SKM-1 treated with dmso at 0.1 percent for 144 hours (cell line): ENCODE data around the gene DDX42.
"Not testable (repeated sequence)": the region's sequence is repeated elsewhere in the genome, so short reads cannot be mapped to it uniquely, and the experiment has no call there.

Experiments
- DNase-seq: peaks from one replicate; lab custom pipeline; 2025; ENCODE audit not compliant: unreplicated experiment; lab: John Stamatoyannopoulos, UW

DDX42 gene

GRCh38 chr17:63774969-63775265, 947 bp downstream of the DDX42 start:
- no peak for DNase-seq

GRCh38 chr17:63775420-63775819, 1.4 kb downstream of the DDX42 start:
- no peak for DNase-seq

DNA sequence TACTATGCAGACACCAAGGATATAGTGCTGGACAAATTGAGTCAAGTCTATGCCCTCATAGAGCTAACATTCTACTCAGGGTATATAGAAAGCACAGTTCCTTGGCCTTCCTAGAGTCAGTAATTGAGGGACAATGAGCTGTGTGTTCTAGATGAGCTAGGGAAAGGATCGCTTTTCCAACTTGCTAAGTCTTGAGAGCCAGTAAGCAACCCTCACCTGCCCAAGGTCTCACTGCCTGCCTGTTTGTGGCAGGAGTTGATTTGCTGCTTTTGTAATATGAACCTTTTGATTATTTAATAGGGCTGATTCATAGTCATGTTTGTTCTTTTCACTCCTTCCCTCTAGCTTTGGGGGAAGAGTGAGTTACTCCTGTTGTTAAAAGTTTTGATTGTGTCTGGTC, 6.5 kb downstream of the DDX42 start:
- no peak for DNase-seq

GRCh38 chr17:63780928-63781327, 7.0 kb downstream of the DDX42 start:
- no peak for DNase-seq

GRCh38 chr17:63783522-63783921, 9.6 kb downstream of the DDX42 start:
- no peak for DNase-seq

DNA sequence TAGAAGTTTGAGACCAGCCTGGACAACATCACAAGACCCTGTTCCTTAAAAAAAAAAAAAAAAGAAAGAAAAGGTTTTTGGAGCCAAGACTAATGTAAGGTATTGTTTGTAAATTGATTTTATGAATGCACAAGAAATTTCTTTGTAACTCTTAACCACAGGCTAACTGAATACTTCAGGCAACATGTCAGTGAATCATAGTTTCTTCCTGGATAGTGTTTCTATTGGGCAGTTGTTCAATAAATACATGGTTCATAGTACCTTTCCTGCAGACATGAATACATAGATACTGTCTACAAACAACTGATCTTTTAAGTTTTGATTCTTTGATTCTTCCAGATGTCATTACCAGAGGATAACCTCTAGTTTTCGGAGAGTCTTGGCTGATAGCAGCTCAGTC, 11.6 kb downstream of the DDX42 start:
- DNase-seq: no peak

GRCh38 chr17:63786117-63786516, 12.1 kb downstream of the DDX42 start:
- DNase-seq: no peak

DNA sequence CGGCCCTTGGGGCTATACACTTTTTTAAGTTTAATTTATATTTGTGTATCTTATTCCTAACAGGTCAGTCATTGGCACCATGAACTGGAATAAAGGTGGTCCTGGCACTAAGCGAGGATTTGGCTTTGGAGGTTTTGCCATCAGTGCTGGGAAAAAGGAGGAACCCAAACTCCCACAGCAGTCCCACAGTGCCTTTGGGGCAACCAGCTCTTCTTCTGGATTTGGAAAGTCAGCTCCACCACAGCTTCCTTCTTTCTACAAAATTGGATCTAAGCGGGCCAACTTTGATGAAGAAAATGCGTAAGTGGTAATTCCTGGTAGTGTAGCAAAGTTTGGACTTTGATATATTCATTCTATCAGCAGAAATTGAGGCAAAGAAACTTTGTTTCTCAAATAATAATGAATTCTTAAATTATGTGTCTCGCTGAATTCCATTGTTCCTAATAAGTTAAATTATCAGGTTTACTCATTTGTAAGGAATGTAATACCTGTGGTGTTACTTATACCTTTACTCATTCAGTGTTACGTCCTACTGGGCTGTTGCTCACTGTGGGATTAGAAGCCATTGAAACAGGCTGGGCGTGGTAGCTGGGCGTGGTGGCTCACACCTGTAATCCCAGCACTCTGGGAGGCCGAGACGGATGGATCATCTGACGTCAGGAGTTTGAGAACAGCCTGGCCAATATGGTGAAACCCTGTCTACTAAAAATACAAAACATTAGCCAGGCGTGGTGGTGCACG, 13.2 kb downstream of the DDX42 start:
- no peak for DNase-seq

DNA sequence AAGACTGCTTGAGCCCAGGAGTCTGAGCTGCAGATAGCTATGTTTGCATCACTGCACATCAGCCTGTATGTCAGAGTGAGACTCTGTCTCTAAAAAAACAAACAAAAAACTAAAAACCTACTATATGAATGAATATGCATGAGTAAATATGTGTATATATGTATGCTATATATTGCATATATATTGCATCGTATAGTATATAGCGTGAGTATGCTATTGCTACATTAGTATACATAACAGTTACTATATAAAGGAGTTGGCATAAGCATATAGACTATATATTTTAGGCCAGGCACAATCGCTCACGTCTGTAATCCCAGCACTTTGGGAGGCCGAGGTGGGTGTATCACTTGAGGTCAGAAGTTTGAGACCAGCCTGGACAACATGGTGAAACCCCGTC, 16.1 kb downstream of the DDX42 start:
- DNase-seq: no peak

DNA sequence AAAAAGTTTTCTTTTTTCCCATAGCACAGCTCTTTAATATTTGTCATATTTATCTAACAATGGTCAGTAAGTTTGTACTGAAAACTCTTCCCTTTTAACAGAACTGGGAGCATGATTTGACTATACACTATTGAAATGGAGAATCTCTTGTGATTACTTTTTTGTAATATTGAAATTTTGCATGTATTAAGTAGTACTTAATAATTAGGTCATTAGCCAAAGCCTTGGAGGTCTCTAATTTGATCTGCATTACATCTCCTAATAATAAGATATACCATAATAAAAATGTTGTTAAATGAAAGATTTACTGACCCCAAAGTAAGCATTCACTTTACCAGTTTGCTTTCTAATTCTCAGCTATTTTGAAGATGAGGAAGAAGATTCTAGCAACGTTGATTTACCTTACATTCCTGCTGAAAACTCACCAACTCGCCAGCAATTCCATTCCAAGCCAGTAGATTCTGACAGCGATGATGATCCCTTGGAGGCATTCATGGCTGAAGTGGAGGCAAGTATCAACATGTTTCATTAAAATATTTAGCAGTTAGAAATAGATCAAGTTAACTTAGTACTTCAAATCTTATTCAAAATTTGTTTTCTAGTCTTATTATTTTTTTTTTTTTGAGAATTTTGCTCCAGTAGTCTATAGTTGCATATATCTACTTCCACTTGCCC, 18.2 kb downstream of the DDX42 start:
- DNase-seq: no peak

- not testable (repeated sequence) for DNase-seq
Measured at GRCh38 chr17:63796375-63796774, 22.4 kb downstream of the DDX42 start.

DNA sequence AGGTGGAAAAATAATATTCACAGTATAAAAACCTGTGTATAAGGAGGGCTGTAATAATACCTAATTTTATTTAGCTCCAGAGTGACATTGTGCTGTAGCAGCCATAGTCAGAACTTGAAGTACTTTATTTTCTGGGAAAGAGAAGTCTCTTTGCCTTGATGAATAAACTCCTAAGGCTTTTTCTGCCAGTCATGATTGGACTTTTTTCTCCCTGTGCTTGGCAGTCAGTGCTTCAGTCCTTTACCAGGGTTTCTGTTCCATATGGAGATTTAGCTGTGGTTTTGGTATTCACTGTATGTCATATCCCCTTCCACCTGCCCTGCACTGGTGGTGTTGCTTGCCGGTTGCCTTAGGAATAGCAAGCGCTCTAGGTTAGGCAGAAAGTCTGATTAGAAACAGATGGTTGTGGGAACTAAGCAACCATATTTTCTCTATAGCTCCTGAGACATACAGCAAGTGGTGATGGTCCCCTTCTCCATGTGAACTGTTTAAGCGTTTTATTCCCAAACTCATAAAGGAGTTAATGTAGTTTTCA, 24.7 kb downstream of the DDX42 start:
- no peak for DNase-seq

- DNase-seq: no peak
Measured at GRCh38 chr17:63800783-63801182, 26.8 kb downstream of the DDX42 start.

- DNase-seq: no peak
Measured at GRCh38 chr17:63804328-63804727, 30.4 kb downstream of the DDX42 start.

- no peak for DNase-seq
Measured at GRCh38 chr17:63805591-63805990, 31.6 kb downstream of the DDX42 start.

- no peak for DNase-seq
Measured at GRCh38 chr17:63809970-63810369, 36.0 kb downstream of the DDX42 start.

DNA sequence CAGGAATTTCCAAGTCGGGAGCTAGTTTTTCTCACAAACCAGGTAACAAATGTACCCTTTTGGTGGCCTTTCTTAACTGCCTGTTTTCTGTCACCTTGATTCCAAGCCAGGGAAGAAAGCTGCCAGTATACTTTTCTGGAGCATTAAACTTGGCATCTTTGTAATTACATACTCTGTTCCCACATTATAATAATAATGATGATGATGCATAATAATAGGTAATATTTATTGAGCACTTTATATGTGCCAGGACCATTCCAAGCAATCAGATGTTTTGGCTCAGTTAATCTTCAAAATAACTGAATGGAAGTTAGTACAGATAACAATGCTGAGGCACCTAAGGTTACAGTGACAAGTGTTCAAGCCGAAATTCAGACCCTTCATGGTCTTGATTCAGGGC, 42.2 kb downstream of the DDX42 start:
- DNase-seq: no peak

DNA sequence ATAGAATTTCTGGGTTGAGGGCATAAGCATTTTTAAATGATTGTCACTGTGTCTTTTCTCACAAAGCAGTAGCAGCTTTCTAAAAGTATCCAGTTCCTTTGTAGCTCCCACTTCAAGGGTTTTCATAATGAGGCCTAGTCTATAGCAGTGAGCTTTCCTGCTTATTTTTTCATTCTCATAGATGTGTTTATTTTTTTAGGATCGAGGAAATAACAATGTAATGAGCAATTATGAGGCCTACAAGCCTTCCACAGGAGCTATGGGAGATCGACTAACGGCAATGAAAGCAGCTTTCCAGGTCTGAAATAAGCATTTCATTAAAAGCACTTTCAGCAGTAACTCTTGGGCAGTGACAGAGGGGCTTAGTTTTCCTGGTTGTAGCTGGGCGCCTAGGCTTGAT, 42.7 kb downstream of the DDX42 start:
- DNase-seq: no peak

- no peak for DNase-seq
Measured at GRCh38 chr17:63817736-63818385, 43.9 kb downstream of the DDX42 start.

DNA sequence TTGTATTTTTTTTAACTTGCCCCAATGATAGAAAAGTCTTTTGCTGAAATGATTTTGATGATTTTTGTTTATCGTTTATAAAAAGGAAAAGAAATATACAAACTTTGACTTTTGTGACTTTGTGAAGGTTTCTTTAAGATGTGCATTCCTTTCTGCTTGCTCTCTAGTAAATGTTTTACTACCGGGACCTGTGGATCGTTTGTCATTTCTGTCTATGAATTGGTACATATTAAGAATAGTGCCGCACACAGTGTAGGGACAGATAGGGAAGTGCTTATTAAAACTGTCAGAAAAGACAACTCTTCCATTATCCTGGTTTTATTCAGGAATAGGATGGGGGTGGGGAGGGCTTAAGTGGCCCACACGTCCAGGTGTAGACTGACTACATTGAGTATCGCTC, 45.2 kb downstream of the DDX42 start:
- DNase-seq: no peak

DNA sequence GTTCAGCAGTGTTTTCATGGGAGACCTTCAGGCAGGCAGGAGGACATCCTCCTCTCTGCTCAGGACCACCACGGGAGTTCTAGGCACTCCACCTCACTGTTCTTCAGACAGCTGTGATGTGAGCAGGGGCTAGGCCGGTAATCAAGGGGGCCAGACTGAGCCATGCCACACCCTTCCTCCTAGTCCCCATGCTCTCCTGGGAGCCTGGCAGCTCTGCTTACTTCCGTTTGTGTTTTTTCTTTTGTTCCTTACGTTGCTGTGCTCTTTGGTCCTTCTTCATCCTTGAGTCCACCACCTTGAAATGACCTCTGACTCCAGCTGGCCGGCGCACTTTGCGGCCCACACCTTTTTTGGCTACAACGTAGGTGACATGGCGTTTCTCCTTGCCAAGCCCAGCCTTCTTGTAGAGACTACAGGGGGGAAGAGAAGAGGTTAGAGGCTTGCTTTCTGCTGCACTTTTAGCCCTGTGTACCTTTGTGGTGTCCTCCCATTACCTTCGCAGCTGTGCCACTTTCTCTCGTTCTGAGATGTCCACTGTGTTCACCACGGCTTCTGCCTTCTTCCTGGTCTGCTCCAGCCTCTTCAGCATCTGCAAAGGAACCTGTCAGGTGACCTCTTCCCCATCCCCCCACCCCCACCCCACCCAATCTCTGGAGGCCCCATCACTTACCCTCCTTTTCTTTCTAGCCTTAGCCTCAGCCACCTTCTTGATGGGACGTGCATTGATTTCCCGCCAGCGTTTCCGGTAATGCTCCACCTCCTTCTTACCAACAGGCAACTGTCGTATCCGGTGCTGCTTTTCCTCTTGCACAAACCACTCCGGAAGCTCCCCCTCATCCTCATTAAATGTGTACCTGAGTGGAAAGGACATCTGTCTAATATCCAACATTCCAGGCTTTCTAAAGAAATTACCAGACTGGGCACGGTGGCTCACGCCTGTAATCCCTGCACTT, 45.9 kb downstream of the DDX42 start:
- DNase-seq: no peak
